Astrocyte of the hippocampus (primary cell): ENCODE measurements around the gene HTR2B.
"Not testable (repeated sequence)": the region's sequence is repeated elsewhere in the genome, so short reads cannot be mapped to it uniquely, and the experiment has no call there.

Experiments used
- DNase-seq: peaks from one replicate; pipeline ENCODE4 v3.0.0; 2011; ENCODE audit warnings: low read depth, low spot score

HTR2B gene

DNA sequence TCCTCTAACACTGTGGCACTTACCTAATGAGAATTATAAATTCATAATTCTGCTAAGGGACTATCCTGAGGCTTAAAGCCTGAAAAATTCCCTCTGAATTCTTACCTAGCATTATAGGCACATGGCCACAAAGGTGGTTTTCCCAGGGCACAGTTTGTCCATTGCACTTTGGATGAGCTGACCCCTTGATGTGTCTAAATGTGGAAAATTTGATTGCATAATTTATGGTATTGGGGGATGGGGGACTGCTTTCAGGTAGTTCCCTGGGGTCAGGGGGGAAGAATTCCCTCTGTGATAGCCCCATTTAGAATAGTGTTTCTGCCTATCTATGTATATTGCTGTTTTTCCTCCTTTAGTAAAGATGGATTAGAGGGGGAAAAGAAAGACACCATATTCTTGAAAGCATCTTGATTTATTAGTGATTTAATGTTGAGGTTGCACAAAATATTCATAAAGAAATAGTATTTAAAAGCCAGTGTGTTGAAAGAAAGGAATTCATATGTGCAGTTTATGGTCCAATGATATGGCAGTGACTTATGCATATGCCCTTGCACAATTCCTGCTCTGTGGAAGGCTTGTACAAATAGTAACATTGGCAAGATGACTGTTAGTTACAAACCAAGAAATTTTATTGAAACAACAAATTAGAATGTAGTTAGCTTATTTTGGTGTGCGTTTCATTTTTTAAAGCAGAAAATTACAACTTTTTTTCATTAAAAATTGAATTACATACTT lies 8.7 kb upstream of the HTR2B start:
- DNase-seq, result no peak

DNA sequence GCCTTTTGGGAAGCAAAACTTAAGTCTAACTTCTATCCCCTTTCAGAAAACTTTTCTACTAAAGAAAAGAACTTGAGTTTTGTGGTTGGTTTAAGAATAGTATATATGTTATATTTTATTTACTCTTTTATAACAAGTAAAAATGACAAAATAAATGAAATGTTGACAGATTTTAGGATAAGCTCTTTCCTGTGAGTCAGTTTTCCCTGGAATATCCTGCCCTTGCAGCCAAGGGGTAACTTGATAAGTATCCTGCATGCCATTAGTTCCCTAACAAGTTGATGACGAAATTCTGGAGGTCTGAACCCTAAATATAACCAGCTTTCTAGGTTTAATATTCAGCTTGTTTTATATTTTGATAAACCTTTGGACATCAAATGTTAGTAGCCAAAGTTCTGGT lies 7.3 kb upstream of the HTR2B start:
- DNase-seq, result peak; percentile 16

DNA sequence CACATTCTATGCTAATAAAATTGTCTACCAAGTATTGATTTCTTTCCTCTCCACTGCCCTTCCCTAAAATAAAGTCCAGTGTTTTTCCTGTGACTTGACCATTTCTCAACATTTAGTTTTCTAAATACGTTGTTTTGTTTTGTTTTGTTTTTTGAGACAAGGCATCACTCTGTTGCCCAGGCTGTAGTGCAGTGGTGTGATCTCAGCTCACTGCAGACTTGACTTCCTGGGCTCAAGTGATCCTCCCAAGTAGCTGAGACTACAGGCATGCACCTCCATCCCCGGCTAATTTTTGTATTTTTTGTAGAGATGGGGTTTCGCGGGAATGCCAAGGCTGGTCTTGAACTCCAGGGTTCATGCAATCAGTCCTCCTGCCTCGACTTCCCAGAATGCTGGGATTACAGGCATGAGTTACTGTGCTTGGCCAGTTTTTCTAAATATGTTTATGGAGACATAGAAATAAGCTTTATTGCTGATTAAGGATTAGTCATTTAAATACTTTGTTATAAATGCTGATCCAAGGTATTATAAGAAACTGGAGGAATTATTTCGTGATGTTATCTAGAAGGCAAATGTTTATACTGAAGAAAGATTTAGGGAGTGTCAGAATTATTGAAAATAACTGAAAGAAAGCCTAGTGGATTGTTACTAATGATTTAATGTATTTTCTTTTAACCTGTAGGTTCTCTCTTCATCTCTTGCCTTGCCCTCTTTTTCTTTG lies 5.7 kb upstream of the HTR2B start:
- DNase-seq, result no peak

DNA sequence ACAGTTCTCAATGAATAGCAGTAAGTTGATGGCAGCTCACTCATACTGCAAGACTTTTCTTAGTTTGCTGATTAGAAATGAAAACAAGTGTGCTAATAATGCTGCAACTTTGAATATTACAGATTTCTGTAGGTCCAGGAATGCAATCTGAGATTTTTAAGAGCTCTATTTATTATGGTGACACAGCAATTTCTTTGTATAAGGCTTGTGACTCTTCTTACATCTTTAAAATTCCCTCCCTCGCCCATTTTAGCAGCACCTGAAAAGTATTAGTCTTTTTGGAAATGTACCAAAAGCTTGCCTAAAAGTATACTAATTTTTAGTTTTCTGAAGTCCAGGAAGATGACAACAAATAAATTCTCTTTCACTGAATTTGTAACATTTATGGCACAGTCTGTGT lies 4.4 kb upstream of the HTR2B start:
- no peak for DNase-seq

DNA sequence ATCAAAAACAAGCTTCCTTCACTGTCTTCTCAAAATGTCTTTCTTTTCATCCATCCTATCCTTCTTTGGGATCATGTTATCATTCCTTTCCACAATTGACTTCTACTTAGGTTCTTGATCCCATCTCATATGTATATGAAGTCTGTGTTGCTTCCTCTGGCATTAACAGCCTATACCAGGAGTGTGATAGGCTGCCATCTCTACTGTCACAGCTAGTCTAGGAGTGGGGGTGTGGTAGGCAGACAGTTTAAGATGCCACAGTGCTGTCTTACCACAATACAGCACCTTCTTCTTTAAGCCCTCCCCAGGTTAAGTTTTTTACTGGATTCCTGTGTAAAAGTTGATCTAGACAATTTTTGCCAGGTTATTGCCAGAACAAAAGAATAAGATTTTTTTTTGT lies 3.7 kb upstream of the HTR2B start:
- DNase-seq, result no peak

DNA sequence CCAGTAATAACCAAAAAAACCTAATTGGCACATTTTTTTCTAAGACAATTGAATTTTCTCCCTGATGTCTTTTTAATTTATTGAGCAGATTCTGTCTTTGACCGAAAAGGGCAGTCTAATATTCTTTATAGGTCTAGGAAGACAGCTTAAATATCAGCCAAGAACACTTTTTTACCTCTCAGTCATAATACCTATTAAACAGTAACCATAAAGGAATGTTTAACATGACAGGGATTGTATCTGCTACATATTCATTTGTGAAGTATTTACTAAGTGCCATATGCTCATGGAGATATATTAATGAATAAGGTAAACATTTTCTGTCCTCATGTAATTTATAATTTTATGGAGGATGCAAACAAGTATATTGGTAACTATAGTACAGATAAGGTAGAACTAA lies 3.1 kb upstream of the HTR2B start:
- DNase-seq, result no peak

DNA sequence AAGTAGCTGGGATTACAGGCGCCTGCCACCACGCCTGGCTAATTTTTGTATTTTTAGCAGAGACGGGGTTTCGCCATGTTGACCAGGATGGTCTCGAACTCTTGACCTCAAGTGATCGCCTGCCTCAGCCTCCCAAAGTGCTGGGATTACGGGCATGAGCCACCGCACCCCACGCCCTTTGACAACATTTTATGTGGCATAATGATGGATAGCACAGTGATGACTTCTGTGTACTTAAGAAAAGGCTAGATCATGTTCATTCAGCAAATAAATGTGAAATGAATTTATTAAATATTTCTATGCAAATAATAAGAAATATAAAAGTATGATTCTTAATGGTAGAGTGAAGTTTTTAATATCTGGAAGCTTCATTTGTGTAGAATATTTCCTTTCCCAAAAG lies 2.6 kb upstream of the HTR2B start:
- DNase-seq, result no peak

DNA sequence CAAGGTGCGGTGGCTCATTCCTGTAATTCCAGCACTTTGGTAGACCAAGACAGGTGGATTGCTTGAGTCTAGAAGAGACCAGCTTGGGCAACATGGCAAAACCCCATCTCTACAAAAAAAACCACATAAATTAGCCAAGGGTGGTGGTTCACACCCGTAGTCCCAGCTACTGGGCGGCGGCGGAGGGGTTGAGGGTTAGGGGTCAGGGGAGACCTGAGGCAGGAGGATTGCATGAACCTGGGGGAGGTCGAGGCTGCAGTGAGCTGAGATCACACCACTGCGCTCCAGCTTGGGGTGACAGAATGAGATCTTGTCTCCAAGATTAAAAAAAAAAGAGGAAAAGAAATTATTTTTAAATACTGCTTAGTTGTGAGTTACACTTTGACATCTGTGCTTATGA lies 1.3 kb upstream of the HTR2B start:
- no peak for DNase-seq

DNA sequence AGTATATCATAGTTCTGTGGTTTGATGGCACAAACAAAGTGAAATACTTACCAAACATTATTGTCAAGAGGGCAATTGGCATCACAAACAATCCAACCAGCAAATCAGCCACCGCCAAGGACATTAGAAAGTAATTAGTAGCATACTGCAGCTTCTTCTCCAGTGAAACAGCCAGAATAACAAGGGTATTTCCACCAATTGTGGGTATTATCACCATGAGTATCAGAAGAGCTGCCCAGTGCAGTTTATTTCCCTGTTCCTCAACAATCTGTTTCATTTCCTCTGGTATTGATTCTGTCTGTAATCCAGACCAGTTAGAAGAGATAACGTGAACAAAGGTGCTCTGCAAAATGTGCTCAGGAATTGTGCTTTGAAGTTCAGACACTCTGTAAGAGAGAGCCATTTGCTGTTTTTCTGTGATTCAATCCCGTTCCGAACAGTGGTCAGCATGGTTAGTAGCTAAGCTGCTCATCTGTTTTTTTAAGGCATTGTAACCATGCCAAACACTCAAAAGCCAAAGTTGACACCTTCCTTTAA lies 1.4 kb downstream of the HTR2B start:
- DNase-seq, result peak; percentile 34

DNA sequence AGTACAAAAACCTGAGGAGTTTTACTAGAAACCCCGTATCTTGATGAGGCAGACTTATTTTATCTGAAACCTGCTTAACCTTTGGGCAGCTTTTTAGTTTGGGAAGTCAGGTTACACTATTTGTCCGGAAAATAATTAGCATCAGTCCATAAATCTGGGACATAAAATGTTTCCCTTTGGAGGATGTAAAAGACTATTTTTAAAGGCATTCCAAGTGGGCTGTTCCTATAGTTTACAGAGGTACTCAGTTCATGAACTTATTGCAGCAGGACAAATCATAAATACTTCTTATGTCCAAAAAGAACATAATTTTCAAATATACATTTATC lies 6.3 kb downstream of the HTR2B start:
- DNase-seq, result no peak

DNA sequence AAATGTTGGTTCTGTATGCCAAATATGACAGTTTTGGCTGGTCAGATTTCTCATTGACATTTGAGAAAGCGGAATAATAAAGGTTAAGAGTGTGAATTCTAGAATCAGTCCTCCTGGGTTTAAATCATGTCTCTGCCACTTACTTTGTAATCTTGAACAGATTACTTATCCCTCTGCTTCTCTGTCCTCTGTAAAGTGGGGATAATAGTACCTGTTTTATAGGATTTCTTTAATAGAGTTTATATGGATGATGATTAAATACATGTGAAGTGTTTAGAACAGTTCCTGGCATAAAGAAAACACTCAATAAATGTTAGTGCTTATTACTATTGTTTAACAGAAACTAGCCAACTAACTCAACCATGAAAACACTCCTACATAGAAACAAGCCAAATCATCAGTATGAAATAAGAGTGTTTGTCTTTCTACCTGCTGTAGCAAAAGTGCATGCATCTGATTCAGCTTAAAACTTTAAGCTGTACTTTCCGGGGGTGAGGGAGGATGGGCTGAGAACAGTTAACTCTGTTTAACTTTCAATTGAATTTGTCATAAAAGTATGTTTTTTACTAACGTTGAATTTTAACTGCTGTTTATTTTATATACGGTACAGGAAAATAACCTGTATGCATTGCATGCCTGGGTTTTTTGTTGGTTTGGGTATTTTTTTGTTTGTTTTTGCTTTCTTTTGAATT lies 6.8 kb downstream of the HTR2B start:
- no peak for DNase-seq

DNA sequence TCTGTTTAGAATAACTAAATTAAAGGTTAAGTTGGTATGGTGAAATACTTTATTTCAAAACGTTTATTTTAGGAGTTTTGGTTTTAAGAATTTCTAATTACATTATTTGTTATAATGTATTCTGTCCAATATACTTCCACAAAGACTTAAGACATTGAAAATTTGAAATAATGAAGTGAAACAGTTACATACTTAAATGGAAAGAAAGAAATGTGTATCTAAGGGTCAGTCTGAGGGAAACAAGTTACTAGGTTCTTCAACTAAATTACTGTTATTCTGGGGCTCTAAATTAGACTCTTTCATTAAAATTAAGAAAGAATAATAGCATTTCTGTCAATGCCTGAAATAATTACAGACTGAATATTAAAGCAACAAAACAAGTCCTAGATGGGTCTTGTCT lies 7.7 kb downstream of the HTR2B start:
- no peak for DNase-seq

DNA sequence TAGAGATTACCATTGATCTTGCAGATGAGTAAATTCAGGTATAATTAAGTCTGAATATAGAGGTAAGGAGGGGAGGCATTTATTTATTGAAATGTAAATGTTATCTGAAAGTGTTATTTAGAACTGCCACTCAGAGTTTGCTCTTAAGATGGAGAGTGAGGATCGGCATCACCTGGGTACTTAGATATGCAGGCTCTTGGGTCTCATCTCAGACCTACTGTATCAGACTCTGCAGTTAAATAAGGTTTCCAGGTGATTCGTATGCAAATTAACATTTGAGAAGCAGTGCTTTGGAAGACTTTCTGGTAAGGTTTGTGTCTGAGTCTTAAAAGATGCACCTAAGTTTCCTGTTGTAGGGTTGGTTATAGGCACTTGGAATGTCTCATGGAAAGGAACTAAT lies 9.2 kb downstream of the HTR2B start:
- DNase-seq, result no peak

DNA sequence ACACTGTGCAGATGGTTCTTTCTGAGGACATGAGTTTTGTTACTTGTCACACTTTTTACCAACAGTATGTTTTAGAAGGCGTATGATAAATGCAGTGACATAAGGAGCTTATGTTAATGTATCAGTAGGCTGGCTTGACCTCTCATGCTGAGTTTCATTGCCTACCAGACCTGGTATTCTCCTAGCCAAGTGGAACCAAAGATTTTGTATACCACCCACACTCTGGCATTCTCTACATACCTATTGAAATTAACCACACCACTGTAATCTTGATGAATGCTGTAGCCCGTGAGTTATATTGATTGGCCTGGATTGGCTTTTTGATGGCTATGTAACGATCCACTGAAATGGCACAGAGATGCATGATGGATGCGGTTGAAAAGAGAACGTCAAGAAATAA lies 11.4 kb downstream of the HTR2B start:
- DNase-seq, result peak; percentile 28

DNA sequence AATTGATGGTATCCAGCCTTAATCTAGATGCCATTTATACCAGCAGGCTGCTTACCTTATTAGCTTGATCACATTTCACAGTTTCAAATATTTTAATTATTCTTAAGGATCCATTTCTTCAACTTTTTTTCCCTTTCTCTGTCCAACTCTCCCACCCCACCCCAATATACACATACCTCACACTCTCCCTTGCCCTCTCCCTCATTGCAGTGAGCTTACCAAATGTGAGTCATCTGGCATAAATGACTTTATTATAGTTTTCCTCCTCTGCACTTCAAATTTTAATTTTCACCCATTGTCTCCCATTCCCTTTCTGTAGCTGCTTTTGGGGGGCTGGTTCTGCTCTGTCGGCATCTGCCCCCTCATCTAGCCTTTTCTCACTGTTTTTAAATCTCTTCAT lies 12.9 kb downstream of the HTR2B start:
- DNase-seq, result peak; percentile 47

DNA sequence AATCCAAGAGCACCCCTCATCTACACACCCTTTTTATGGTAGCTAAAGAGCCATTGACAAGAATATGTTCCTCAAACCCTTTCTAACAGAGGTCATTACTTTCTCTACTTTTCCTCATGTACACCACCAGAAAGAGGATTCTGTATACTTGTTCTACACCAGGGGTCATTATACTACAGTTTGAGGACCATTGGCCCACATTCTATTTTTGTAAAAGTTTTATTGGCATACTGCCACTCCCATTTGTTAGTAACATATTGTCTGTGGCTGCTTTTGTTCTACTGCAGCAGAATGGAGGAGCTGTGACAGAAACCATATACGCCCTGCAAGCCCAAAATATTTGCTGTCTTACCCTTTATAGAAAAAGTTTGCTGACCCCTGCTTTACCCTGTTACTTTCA lies 14.3 kb downstream of the HTR2B start:
- peak; percentile 37 for DNase-seq

DNA sequence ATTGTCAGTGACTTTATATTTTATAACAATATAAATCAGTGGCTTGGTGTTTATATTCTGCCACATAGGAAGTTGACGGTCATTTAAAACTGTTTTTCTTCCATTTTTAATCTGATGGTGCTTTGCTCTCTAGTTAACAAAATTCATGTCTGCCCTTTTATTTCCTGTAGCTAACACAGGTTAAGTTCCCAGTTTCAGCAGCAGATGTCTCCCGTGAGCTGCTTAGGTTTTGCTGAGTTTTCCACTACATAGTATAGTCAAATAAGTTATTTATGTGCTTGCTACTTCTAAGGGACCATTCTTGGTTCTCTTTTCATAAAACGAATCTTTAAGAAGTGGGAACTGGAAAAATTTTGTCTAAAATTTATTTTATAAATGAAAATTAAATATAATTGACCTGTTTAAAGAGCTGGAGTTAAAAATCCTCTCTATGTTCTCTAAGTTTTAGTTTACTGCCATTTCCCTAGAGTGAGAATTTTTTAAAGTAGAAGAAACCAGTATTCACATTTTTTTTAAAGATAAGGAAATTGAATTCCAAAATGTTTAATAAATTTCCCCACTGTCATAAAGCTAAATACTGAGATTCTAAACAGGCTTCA lies 20.6 kb downstream of the HTR2B start:
- peak; percentile 82 for DNase-seq

DNA sequence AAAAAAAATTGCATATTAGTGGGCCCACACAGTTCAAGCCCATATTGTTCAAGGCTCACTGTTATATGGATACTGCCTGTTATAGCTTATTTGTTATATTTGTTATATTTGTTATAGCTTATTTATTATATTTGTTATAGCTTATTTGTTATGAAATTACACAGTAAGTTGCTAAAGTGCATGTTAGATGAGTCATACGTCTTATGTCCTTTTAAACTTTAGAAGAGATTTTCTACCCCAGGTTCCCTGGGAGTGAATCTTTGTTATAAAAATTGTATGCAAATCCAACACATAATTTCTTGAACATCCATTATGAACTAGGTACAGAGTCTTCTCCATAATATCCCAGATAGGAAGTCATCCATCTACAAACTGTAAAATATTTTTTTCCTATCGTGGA lies 22.1 kb downstream of the HTR2B start:
- DNase-seq, result no peak

DNA sequence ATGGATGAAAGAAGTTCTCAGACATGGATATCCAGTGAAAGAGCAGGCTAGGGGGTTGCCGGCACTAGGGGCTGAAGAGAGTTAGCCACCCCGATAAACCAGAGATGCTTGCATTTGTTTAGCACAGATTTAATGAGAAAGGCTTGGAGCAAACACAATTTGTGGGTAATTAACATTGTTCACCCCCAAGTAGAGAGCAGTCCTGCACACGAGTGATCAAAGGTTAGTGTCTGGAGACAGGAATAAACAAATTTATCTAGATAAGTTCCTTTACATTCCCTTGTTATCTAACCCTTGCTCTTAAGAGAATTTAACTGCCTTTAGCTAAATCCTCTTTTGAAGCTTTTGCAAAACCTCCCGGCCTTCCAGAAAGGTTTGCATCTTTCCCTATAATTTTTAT lies 23.9 kb downstream of the HTR2B start:
- DNase-seq, result no peak

DNA sequence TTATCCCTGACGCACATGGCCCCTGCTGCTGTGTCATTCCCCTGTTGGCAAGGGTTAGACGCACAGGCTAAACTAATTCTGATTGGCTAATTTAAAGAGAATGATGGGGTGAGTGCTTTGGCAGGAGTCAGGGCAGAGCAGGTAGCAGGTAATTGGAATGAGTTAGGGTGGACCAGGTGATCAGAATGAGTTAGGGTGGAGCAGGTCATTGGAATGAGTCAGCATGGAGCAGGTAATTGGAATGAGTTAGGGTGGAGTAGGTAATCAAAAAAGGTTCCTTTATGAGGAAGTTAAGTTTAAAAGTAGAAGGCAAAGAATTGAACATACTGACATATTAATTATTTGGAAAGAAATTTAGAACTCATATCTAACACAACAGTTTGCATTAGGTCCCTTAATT lies 24.5 kb downstream of the HTR2B start:
- DNase-seq, result not testable (repeated sequence)

DNA sequence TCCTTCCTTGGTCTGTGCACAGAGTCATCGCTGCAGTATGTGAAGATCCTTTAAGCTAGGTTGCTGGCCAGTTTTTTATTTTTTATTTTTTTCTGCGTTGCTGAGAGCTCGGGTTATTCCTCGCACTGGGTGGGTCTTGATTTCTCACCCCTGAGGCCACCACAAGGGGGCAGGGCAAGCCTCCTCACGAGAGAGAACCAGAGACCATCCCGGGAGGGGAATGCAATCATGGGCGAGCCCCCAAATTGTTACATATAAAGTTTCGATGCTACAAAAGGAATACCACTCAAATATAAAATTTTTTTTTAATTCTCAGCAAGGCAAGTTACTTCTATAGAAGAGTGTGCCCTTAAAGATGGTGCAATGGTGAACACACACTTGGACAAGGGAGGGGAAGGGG lies 24.9 kb downstream of the HTR2B start:
- peak; percentile 20 for DNase-seq

DNA sequence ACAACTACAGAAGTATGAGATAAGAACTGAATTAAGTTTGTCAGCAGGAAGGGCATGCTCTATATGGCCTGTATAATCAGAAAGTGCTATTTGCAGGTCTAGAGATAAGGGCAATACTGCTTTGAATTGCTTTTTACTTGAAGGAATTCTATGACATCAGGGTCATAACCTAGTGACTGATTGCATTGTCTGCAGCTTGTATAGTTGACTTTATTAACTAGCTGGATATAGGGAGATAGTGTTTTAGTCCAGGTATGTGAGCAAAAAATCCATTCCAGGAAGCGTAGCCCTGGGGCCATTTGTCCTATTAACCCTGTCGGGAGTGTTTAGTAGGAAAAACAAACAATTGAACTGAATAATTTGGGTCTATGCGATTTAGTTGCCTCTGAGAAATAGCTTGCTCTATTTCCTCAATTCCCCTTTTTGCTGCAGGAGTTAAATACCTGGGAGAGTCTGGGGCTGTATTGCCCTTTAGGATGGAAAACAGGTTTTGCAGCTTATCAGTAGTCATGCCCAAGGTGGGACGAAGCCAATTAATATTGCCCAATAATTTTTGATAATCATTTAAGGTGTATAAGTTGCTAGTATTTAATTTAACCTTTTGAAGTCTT lies 30.0 kb downstream of the HTR2B start:
- no peak for DNase-seq
